Chondrocyte (in vitro differentiated cells): ENCODE data around the gene ISLR. TPM values are rescaled to one million over a fixed set of nuclear protein-coding genes. Genes with fewer than 3 reads are reported as not detected.

Experiments
- DNase-seq: peaks from one replicate; pipeline ENCODE4 v3.0.0; 2021; ENCODE audit warnings: mixed read lengths, low spot score
- H3K27ac Mint-ChIP-seq: one replicate; pipeline ENCODE4 v1.8.0; 2021; ENCODE audit warnings: mild to moderate bottlenecking, moderate library complexity, mixed read lengths; ENCODE audit not compliant: unreplicated experiment
- H3K27me3 Mint-ChIP-seq: 2 replicates; pipeline ENCODE4 v1.8.0; 2021; ENCODE audit warnings: low read depth, mixed read lengths
- H3K36me3 Mint-ChIP-seq: 2 replicates; pipeline ENCODE4 v1.8.0; 2021; ENCODE audit warnings: low read depth, mixed read lengths
- H3K4me1 Mint-ChIP-seq: 2 replicates; pipeline ENCODE4 v1.8.0; 2021; ENCODE audit warnings: low read depth, mild to moderate bottlenecking, mixed read lengths
- H3K4me3 Mint-ChIP-seq: one replicate; pipeline ENCODE4 v1.8.0; 2021; ENCODE audit warnings: mild to moderate bottlenecking, moderate library complexity, mixed read lengths; ENCODE audit not compliant: unreplicated experiment
- H3K9me3 Mint-ChIP-seq: 2 replicates; pipeline ENCODE4 v1.8.0; 2021; ENCODE audit warnings: low read depth, mixed read lengths
- CTCF ChIP-seq: fragments of 200-600 bp; sonication (generic); IDR thresholded peaks from 2 replicates; pipeline ENCODE4 v1.5.0; 2021; ENCODE audit warnings: antibody characterized with exemption, mild to moderate bottlenecking, moderate library complexity
- total RNA-seq: library from RNA; stranded (reverse); gene quantifications from 3 replicates; pipeline ENCODE4 v1.2.1, GENCODE V29; 2021

The ISLR gene
- total RNA-seq, 1 donor from 2014 or later: 49.6 TPM

- no peak for DNase-seq
- Mint-ChIP-seq H3K4me1 (peaks cover 56% of the 10 kb centered on the region), H3K4me3 (no peak overlapping the region), H3K36me3 (no peaks in the 10 kb centered on the region), H3K27ac (peak overlapping the region; percentile 99), H3K9me3 (no peaks in the 10 kb centered on the region), H3K27me3 (no peaks in the 10 kb centered on the region)
- TF ChIP-seq CTCF: no peak
Observed at GRCh38 chr15:74155766-74156417, 17.6 kb upstream of the ISLR start.

- Mint-ChIP-seq H3K27me3 (no peaks in the 10 kb centered on the region), H3K9me3 (no peaks in the 10 kb centered on the region), H3K4me1 (peaks cover 60% of the 10 kb centered on the region), H3K27ac (peak overlapping the region; percentile 99), H3K36me3 (no peaks in the 10 kb centered on the region), H3K4me3 (peak overlapping the region; percentile 27)
- DNase-seq: no peak
- peak; percentile 4 for TF ChIP-seq CTCF
Observed at GRCh38 chr15:74156678-74157411, 16.7 kb upstream of the ISLR start.

- H3K4me3 Mint-ChIP-seq: no peak overlapping the region
- TF ChIP-seq CTCF: no peak
- peak overlapping the region; percentile 99 for H3K27ac Mint-ChIP-seq
- peaks cover 62% of the 10 kb centered on the region for H3K4me1 Mint-ChIP-seq
- no peaks in the 10 kb centered on the region for H3K9me3 Mint-ChIP-seq
- no peaks in the 10 kb centered on the region for H3K27me3 Mint-ChIP-seq
- no peaks in the 10 kb centered on the region for H3K36me3 Mint-ChIP-seq
- DNase-seq: no peak
Observed at GRCh38 chr15:74157868-74158827, 15.4 kb upstream of the ISLR start.

GRCh38 chr15:74158855-74159650 is 14.5 kb upstream of the ISLR start:
- Mint-ChIP-seq H3K27me3 (no peaks in the 10 kb centered on the region), H3K4me1 (peaks cover 62% of the 10 kb centered on the region), H3K27ac (peak overlapping the region; percentile 76), H3K9me3 (no peaks in the 10 kb centered on the region), H3K4me3 (no peak overlapping the region), H3K36me3 (no peaks in the 10 kb centered on the region)
- no peak for DNase-seq
- TF ChIP-seq CTCF: no peak
